GM18498 (cell line): ENCODE results near the gene DSN1.
A peak's percentile ranks its signal among the peaks of the same experiment; 100 is the strongest.
"Not testable (repeated sequence)": the region's sequence is repeated elsewhere in the genome, so short reads cannot be mapped to it uniquely, and the experiment has no call there.

Experiments used
- ATAC-seq: cut with Tn5 transposase; IDR thresholded peaks from one replicate; pipeline ENCODE4 v1.9.1; 2021; ENCODE audit warnings: mild to moderate bottlenecking, moderate library complexity; ENCODE audit not compliant: unreplicated experiment

Gene DSN1, protein sequence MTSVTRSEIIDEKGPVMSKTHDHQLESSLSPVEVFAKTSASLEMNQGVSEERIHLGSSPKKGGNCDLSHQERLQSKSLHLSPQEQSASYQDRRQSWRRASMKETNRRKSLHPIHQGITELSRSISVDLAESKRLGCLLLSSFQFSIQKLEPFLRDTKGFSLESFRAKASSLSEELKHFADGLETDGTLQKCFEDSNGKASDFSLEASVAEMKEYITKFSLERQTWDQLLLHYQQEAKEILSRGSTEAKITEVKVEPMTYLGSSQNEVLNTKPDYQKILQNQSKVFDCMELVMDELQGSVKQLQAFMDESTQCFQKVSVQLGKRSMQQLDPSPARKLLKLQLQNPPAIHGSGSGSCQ

DNA sequence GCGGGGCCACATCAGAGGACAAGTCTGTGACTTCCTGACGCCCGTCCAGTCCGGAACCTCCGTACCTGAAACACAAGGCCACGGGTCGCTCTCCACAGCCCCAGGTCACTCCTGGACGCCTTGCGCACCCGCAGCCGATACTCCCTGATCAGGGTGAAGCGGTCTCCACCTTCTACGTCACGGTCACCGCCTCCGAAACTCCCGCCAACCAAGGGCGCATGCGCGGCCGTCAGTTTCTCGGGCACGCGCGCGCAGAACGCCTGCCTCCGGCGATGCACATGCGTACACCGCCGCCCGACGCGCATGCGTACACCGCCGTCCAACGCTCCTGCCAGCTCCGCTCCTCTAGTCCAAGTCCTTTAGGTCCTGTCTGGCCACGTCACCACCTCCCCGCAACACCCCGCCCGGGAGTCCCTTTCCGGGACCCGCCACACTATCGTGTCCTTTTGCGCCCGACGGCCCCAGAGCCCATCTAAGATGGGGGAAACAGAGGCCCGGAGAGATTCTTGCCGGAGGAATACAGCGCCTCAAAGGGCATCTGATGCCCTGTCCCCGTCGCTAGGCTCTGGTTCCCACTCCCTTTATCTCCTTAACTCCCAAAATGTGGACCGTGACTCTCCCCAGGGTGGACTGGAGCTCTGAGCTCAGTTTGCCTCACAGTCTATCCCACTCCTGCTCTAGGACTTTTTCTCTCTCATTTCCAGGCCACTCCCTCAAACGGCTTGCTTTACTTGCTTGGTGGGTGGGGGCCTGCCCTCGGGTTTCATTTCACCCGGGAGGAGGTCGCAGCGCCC is at the start of gene DSN1:
TSS of gene DSN1 (minus strand) at position 167 of the 794 bp plus-strand sequence. CDS start 2,305 bp downstream, outside the sequence.
- peak; percentile 84 for ATAC-seq

GRCh38 chr20:36823121-36823520 is 49.6 kb upstream of the DSN1 start:
- no peak for ATAC-seq

- no peak for ATAC-seq
Measured at GRCh38 chr20:36821964-36822437, 48.4 kb upstream of the DSN1 start.

- ATAC-seq = no peak
Measured at GRCh38 chr20:36820928-36821327, 47.4 kb upstream of the DSN1 start.

DNA sequence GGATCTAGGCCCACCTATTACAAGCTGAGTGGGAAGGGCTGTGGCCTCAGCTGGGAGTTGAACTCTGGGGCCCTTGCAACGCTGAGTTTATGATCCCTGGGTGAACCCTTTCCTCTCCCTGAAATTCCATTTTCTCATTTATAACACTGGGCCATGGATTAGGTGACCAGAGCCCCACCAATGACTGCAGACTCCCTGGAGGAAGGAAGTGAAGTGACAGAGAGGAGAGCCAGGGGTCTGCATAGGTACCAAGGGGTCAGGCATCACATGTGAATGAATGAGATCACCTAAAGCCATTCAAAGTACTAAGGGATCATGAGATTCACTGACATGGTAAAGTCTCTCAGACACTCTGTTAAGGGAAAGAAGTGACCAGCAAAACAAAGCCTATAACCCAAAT is 46.5 kb upstream of the DSN1 start:
- no peak for ATAC-seq

- ATAC-seq = no peak
Measured at GRCh38 chr20:36819659-36820058, 46.1 kb upstream of the DSN1 start.

GRCh38 chr20:36818861-36819260 is 45.3 kb upstream of the DSN1 start:
- ATAC-seq = no peak

DNA sequence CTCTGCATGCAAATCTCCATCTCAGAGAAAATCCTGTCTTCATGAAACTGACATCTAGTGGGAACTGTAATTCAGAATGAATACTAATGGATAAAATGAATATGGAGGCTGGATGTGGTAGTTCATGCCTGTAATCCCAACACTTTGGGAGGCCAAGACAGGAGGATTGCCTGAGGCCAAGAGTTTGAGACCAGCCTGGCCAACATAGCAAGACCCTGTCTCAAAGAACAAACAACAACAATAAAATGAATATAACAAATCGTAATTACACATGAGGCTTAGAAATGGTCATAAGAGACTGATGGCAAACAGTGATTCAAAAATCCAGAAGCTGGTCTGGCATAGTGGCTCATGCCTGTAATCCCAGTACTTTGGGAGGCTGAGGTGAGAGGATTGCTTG is 44.6 kb upstream of the DSN1 start:
- no peak for ATAC-seq

DNA sequence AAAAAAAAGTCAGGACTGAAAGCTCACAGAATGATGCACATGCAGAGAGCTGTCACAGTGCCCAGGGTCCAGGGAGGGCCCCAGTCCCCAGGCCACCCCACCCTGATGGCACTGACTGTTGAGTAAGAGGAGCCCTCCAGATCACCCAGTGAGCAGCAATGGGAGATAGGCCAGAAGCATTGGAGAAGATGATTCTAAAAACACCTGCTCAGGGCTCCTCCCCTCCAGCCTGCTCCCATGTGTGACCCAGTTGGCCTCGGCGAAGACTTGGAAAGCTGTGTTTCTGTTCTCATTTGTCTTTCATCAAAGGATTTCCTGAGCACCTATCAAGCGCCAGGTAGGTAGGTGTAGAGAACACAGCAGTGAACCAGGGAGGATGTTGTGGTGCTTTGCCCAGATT is 43.9 kb upstream of the DSN1 start:
- ATAC-seq = no peak

DNA sequence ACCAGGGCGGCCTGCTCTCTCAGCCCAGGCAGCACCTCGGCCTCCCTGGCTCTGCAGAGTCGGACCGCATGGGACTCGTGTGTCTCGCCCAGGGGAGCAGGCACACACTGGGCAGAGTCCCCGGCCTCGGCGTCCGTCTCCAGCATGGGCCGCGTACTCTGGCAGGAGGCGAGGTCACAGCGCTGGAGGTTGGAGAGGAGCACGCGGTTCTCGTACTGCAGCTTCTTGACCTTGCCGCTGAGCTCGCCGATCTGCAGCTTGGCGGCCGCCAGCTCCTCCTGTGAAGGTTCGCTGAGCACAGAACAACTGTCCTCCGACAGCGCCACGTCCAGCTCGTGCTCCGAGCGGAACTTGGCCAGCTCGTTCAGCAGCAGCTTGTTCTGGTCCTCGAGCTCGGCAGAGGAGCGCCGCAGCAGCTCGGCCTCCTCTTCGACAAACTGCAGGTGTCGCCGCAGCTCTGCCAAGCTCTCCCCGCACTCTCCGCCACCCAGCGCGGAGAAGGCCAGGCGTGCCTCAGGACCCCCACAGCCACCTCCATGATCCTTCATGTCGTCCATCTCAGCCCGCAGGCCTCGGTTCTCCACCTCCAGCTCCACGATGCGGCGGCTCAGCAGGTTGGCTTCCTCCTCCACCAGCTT is 42.0 kb upstream of the DSN1 start:
- no peak for ATAC-seq

GRCh38 chr20:36812594-36813463 is 39.3 kb upstream of the DSN1 start:
- no peak for ATAC-seq

- ATAC-seq = no peak
Measured at GRCh38 chr20:36808317-36809257, 35.0 kb upstream of the DSN1 start.

- no peak for ATAC-seq
Measured at GRCh38 chr20:36806049-36806448, 32.5 kb upstream of the DSN1 start.

DNA sequence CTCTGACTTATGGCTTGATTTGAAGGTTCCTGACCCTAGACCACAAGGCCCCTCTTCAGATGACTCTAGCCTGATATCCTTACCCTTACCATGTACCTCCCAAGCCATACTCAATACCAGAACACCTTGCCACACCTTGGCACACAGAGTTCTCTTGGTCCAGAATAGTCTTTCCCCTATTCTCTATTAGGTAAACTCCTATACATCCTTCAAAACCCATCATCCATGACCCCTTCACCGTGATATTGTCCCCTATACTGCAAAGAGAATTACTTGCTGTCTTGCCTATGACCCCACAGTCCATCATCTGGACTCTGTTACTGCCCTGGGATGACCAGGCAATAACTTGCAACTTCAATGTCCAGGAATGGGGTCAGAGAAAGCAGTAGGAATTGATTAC is 31.8 kb upstream of the DSN1 start:
- no peak for ATAC-seq

- no peak for ATAC-seq
Measured at GRCh38 chr20:36804425-36804824, 30.9 kb upstream of the DSN1 start.

GRCh38 chr20:36802326-36803222 is 29.0 kb upstream of the DSN1 start:
- no peak for ATAC-seq

- ATAC-seq = no peak
Measured at GRCh38 chr20:36800410-36800809, 26.8 kb upstream of the DSN1 start.

- ATAC-seq = not testable (repeated sequence)
Measured at GRCh38 chr20:36799313-36799712, 25.8 kb upstream of the DSN1 start.

DNA sequence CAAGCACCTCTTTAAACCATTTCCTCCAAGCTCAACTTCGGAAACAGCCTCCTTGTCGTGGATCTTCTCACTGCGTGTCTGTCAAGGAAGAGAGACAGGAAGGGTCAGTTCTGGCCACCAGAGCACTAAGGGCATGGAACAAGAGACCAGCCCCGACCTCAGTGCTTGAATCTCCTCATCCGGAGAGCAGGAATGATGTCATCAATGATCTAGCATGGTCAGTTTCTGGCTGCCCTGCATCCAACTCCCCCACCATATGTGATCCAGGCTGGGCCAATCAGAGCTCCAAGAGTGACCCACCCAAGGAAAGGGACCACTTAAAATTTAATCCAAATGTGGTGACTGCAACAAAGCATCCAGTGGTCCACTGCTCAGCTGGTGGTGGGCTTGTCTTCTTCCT is 23.3 kb upstream of the DSN1 start:
- no peak for ATAC-seq
